Fibroblast of peridontal ligament (primary cell): ENCODE data around the gene INSIG2.

Source experiments
- DNase-seq: peaks from one replicate; pipeline ENCODE4 v3.0.0-alpha.2; 2010; ENCODE audit errors: extremely low read depth

INSIG2 gene

DNA sequence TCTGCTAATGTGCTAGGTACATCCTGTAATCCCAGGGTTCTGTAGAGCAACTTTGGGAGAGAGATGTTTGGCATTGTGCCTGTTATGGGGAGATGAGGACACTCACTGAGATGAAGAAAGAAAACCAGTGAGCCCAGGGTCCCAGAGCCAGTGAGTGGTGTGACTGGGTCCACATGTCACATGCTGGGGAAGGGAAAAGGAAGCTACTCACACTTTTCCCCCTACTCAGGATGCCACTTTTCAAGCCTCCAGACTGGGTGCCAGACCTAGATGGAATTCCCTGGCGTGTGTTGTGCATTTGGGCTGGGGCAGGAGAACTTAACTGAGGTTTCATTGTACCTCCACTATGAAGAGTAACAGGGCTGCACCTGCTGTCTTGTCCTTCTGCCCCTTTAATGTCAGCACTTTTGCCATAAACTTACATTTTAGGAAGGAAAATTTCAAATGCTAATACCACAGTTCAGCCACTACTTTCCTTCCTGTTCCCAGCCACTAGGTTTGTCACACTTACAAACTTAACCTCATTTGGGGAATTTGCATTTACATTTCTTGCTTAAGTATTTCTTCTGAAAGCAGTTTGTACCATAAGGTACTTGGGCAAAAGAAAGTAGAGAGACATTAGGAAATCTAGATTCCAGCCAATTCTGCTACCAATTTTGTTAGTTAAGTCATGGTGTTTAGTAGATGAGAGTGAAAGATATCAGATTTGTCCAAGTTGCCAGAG is 10.2 kb downstream of the INSIG2 start:
- DNase-seq = no peak

DNA sequence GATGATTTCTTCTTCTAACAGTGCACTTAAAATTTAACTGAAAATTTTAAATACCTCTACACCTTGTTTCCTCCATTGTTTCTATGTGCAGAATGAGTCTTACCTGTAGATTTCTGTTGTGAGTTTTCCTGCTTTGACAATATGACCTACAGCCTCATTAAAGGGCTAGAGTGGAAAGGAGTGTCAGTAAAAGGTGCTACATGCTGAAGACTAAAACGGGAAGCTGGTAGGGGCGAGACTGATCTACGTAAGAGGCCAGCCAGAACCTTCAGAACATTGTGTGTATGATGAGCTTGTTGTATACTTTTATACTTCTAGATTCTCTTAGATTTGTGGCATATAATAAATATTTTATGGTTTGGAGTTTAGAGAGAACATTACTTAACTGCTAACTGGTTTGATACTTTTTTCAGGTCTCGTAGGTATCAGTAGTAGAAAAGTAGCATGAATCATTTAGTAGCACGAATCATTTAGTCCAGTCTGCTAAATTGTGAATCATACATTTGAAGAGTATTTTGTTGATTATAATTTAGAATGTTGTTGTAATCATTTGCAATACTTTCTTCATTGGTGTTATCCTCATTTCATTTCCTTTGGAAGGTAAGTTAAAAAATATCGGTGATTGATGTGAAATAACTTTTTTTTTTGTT is 14.3 kb downstream of the INSIG2 start:
- no peak for DNase-seq

DNA sequence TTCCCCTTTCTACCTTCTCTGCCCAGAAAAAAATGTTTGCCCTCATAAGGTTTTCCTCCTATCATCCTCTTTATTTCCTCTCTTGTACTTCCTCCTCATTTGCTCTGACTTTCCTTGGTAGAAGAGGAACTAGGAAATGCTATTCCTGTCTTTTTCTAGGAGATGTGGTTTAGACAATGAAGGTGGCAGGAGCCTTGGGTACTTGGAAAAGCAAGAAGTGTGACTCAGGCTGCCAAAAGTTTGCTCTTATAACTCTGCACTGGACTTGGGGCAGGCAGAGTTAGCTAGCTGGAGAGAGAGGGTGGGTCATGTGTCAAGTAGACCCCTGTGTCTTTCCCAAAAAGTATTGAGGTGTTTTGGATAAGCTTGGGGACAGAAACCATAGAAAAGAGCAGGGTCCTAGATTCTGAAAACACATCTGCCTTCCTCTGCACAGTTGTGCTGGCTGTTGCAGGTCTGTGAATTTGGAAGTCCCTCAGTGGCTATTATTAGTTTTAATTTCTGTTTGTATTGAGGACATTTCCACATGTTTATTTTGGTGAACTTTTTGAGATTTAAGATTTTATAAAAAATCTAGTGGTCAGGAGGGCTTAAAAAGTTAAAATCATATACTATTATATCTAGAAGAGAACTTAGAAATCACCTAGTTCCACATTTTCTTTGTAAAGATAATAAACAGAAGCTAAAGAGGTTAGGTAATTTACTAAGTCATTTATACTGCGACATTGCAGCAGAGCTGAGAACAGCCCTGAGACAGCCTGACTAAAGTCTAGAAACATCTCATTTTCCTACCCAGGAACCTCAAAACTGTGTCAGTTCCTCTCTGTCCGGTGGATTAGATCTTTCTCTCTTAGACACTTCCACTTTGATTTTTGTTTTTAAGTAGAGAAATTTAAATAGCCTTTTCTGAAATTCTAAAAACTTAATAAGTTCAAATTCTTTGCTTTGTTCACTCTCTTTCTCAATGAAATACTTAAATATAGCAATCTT is 16.0 kb downstream of the INSIG2 start:
- DNase-seq = no peak

DNA sequence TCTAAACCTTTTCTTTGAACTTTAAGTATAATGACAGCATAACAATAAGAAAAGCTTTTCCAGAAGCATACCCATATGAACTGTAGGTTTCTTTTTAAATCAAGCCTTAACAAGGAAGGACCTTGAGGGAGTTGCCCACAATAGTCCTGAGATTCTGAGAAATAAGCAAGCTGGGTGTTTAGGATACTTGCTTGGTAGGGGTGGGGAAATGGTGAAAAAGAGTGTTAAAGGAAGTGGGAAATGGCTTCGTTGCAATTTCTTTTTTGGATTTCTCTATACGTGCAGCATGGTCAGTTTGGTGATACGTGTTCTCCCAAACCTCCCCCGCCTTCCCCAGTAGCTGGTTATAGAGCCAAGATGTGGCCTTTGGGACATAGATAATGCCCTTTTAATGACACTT is 17.2 kb downstream of the INSIG2 start:
- DNase-seq = no peak

DNA sequence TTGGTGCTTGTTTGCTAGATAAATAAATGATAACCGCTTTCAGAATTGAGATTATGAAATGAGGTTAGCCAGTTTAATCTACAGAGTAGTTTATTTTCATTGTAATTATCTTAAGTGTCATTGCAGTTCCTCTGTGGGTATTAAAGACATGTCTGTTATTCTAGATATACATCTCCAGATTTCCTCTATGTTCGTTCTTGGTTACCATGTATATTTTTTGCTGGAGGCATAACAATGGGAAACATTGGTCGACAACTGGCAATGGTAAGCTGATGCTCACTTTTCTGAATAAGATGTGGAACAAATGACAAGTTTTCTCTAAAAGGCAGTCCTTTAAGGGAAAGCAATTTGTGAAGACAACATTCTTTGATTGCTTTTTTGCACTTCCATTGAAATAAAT is 18.7 kb downstream of the INSIG2 start:
- DNase-seq = no peak

DNA sequence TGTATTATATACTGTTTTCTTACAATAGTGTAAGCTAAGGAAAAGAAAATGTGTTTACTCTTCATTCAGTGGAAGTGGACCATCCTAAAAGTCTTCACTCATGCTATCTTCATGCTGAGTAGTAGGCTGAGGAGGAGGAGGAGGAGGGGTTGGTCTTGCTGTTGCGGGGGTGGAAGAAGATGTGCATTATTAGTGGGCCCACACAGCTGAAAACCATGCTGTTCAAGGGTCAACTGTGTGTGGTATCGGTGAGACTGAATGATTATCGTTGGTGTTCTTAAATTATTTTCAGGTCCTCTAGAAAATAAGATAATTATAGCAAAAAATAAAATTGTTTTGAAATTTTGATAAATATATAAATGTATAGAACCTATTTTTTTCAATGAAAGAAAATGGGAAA is 22.0 kb downstream of the INSIG2 start:
- no peak for DNase-seq

DNA sequence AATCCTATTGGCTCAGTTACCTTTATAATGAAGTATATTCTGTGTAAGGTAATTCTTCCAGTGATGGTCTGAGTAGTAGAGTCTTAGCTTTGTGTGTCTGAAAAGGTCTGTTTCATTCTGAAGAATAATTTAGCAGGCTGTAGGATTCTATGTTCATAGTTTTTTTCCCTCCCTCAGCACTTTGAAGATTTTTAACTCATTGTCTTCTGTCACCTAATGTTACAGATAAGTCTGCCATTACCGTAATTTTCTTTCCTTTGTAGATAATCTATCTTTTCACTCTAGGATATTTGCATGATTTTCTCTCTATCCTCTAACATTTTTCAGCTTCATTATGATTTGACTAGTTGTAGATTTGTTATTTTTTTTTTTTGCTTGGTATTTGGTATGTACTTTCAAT is 22.7 kb downstream of the INSIG2 start:
- no peak for DNase-seq

DNA sequence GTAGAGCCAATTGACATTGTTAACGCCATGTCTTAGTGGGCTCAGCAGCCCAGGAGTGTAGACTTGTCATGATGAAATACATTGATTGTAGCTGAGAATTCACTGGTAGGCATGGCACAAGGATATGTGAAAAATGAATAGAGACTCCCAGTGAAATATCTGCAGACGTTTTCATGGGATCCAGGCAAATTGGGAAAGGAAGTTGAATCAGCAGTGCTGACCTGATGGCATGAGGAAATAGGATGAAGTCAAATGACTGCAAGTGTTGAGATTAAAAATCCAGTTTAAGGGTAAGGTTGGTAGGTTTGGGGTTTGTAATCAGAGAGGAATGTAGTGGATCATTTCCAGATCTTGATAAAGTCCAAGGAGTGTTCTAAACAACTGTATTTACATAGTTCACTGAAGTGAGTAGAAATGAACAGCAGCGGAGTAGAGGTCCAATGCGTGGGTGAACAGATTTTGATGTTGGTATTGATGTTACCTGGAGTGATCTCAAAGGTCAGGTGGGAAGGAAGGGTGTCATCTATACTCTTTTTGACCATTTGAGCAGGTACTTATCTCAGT is 24.6 kb downstream of the INSIG2 start:
- DNase-seq = peak; percentile 53

DNA sequence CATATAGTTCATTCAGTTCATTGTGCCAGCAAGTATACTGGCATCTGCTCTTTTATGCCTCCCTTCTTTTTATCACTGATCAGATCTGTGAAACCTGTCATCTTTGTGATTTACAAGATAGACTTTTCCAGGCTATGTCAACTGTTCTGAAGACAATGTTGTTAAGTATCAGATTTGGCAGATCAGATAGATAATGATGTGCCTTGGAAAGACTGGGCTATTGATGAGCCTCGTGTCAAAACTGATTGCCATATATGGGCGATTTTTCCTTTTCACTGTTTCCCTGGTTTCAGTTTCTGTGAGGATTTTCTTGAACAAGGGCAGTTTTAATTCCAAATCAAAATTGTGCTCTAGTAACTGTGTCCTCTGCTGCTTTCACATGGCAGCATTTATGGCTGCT is 26.6 kb downstream of the INSIG2 start:
- no peak for DNase-seq

DNA sequence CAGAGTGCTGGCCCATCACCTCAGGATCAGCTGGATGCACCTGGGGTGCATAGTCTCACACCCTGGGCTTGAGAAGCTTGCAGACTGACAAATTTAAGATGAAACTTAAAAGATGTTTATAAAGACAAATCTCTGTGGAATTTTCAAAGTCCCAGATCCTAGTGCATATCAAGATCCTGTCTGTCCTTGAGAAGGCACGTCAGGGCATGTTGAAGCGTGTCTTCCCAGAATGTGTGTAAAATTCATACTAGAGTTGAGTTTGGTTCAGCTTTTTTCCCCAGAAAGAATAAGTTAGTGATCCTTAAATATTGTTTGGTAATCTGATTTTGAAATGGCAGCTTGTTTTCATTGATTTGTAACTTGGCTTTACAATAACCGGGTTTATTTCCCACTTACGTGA is 27.5 kb downstream of the INSIG2 start:
- DNase-seq = no peak

DNA sequence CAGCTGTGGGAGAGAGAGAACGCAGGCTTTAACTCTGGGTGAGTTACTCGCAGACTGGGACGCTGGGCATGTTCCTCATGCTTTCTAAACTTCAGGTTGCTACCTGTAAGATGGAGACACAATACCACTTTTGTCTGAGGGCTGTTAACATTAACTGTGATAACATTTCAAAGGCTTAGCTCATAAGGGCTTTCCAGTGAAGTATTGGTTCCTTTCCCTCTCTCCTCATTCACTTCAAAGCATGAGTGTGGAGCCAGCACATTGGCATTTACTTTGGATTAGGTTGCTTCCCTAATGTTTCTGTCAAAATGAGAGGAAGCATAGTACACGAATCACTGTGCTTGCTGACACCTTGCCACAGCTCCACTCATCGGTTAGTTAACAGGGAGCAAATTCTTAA is 30.2 kb downstream of the INSIG2 start:
- DNase-seq = no peak

DNA sequence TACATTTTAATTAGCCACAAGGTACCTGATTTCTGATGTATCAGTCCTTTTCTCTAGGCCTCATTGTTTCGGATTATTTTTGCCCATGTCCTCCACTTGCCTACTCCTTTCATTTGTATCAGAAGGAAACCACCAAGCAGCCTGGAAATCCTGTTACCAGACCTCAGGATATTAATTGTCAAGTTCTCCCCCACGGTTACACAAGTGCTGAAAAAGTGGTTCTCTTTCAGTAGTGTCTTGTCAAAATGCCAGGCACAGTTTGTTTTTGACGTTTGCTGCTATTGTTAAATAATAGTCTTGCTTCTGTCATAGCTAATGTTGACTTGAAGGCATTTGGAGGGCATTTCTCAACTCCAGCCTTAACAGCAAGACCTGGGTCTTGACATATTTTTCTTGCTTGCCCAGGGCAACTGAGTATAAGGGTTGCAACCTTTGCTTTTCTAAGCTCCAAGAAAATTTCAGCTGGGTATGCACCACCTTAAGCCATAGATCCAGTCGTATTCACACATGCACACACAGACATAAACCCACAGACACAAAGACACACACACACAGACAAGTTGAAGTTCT is 31.0 kb downstream of the INSIG2 start:
- no peak for DNase-seq

DNA sequence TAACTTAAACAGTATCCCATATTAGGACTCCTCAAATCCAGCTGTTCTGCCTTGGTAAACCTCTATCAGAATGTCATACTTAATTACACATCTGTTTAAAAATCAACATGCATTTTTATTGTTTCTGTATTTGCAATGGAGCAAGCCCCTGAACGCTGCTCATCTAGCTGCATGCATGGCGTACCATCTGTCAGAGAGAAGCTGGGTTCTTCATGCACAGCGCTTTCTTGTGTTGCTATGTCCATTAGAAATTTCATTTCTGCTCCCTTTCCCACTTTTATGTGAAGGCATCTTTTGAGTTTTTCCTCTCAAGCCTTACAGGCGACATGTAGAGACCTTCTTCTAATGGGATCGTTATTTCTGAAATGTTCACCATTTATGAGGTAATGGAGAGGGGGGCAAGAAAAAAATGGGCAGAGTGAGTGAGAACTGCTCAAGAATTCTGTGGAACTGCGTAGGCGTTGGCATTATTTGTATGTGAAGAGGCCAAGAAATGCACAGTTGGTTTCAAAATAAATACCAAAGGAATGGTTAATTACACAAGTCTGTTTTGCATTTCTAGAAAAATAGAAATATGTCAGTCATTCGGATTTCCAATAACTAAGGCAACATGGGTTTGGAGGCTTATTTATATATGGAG is 31.6 kb downstream of the INSIG2 start:
- DNase-seq = peak; percentile 79

DNA sequence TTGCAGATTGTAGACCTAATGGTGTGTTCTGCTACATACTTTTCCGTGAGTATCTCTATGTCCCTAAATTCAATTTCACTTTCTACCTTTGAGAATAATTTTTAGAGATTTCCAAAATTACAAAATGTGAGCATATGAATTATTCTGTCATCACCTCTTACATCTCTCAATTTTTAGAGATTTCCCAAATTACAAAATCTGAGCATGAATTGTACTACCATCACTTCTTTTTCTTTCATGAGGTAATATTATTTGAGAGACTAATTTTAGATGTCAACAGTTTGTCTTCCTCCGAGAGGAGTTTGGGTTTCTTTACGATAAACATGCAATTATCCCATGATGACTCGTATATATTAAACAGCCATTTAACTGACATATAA is 32.1 kb downstream of the INSIG2 start:
- no peak for DNase-seq

DNA sequence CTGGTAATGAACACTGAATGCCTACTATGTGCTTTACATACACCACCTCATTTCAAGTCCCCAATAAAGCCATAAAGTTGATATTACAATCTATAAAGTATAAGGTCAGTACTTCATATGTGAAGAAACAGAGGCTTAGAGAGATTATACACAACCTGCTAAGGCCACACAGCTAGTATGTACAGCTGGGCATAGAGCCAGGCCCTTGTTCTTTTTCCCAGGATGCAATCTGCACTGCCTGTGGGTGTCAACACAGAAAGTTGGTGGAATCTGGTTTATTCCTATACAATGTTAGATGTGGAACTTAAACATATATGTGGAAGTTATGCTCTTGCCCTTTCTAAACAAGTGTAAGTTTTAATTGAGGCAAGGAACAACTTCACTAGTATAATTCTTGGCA is 32.8 kb downstream of the INSIG2 start:
- DNase-seq = no peak

DNA sequence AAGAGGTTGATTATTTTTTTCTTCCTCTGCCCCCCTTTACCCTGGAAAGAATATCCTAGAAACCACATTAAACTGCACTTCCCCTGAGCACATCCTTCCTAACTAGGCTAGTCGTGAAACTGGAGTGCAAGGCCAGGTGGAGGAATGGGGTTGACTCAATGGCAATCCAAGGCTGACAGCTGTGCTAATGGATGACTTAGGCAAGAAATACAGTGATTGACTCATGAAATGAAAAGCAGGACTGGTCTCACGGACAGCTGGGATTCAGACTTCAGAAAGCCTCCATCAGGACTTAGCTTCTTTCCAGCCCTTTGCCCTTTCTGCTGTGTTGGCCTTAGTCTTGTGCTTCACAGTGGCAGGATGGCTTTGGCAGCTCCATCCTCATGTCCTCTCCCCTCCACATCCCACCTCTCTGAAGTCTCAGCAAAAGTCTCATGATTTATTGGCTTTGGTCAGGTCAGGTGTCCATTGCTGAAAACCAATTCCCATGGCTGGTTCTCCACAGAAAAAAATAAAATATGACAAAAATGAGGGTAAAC is 33.8 kb downstream of the INSIG2 start:
- no peak for DNase-seq

DNA sequence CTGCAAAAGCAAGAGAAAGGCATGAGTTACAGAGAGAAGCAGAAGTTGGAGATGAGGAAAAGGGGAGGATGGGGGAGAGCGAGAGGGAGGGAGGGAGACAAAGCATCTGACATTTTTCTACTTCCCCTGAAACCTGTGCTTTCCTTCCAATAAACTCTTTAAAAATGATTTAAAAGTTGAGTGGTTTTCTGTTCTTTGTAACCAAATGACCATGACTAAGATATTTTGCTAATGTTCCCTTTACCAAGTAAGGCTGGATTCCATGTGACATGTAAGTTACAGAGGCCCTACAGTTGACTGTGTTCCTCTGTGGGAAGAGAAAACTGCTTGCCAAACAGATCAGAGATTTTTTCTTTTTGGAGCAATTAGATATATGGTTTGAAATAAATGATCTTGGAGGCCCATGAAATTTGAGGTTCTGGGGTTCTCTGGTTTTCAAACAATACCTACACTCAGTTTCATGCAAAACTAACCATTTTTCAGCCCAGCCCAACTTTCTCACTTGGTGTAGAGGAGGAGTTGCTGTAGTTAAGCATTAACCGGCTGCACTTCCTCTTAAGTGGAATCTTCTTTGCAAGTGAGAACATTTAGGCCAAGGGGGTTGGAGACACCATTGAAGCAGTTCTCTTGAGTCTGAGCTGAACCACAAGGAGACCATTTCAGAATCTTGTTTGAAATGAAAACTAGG is 34.5 kb downstream of the INSIG2 start:
- no peak for DNase-seq

DNA sequence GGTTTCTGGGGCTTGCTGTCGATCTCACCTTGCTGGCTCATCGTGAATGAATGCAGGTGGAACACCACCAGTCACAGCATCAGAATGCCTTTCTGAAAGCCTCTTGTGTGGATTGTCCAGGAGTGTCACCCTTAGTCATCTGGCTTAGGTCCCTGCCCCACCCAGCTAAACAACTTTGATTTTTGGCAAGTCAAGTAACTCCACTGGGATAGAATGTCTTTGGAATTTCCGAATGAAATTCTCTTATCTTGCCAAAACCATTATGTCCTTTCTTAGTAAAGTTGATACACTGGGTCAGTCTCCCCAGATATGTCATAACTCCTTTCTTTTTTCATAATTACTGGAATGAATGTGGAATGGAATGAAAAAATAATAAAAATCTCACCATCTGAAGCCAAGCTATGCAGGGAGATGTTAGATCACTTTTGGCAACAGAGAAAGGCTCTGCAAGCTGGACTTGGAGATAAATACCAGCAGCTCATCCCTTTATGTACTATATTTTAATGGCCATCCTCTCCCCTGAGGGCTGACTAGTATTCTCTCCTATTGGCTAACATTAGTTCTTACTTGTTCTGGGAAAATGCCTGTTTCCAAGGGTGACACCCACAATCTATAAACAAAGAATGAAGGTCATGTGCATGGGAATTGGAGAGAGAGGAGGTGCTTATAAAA is 35.4 kb downstream of the INSIG2 start:
- DNase-seq = peak; percentile 77

DNA sequence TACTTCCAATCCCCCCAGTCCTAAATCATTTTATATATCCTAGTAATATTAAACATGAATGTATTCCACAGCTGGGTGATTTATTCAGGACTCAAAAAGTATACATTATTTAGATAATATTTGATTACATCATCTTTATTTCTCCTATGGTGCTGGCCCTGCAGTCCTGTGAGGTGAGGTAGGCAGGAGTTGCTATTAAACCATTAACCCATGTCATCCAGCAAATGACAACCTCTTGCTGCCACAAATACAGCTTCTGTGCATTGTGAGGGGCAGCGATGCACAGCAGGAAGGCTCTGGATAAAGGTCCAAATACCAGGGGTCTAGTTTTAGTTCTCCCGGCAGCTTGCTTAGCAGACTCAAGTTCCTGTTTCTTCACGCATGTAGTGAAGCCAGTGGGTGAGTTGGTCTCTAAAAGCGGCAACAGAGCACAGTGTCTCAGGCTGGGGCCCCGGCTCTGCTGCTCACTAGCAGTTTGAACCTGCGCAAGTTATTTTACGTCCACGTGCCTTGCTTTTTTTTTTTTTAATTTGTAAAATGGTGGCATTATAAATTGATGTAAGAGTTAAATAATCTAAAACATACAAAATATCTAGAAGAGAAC is 36.1 kb downstream of the INSIG2 start:
- DNase-seq = no peak

DNA sequence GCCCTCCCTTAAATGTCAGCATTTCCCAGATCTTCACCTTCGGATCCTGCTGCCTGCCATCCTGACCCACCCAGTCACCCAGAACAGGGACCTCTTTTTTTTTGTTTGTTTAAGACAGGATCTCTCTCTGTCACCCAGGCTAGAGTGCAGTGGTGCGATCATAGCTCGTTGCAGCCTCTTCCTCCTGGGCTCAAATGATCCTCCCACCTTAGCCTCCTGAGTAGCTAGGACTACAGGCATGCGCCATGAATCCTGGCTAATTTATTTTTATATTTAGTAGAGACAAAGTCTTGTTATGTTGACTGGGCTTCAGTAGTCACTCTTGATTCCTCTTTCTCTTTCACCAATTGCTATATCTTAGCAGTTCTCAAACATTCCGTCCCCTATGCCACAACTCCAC is 39.0 kb downstream of the INSIG2 start:
- DNase-seq = no peak
